Measurements from ENCODE around the gene NBPF11. TPM values are rescaled to one million over a fixed set of nuclear protein-coding genes. Genes with fewer than 3 reads are reported as not detected.
A peak's percentile ranks its signal among the peaks of the same experiment; 100 is the strongest.
"Not testable (repeated sequence)": the region's sequence is repeated elsewhere in the genome, so short reads cannot be mapped to it uniquely, and the experiment has no call there.

Gene NBPF11
- 3.0 TPM for total RNA-seq
- long read RNA-seq, partial matches to known transcripts, result 0 of 3 reads
- long read RNA-seq, other reads (novel, unspliced or antisense), result 3 of 3 reads

- intact Hi-C loops (cut with DNase I), result not testable (repeated sequence)
- DNase-seq (ENCODE audit: low spot score), result peak; percentile 91
Observed at GRCh38 chr1:148151911-148152656, at the start of gene NBPF11. TSS of gene NBPF11 (minus strand) at chr1:148152281. CDS start at chr1:148127003, 25,278 bp downstream.

- intact Hi-C loops (cut with DNase I); DNase-seq (ENCODE audit: low spot score): not testable (repeated sequence)
Observed at GRCh38 chr1:148197396-148197795, 45.3 kb upstream of the NBPF11 start.

GRCh38 chr1:148196949-148197348 is 44.9 kb upstream of the NBPF11 start:
- DNase-seq (ENCODE audit: low spot score); intact Hi-C loops (cut with DNase I): not testable (repeated sequence)

- DNase-seq (ENCODE audit: low spot score); intact Hi-C loops (cut with DNase I): not testable (repeated sequence)
Observed at GRCh38 chr1:148195115-148195514, 43.0 kb upstream of the NBPF11 start.

GRCh38 chr1:148188768-148189167 is 36.7 kb upstream of the NBPF11 start:
- intact Hi-C loops (cut with DNase I); DNase-seq (ENCODE audit: low spot score): not testable (repeated sequence)

- DNase-seq (ENCODE audit: low spot score), result not testable (repeated sequence)
Observed at GRCh38 chr1:148178682-148179081, 26.6 kb upstream of the NBPF11 start.

GRCh38 chr1:148175414-148175813 is 23.3 kb upstream of the NBPF11 start:
- DNase-seq (ENCODE audit: low spot score); intact Hi-C loops (cut with DNase I): not testable (repeated sequence)

More at GRCh38 chr1:148178682-148179081, 26.6 kb upstream of the NBPF11 start:
- intact Hi-C loops (cut with DNase I), result not testable (repeated sequence)

GRCh38 chr1:148171995-148172394 is 19.9 kb upstream of the NBPF11 start:
- intact Hi-C loops (cut with DNase I), result not testable (repeated sequence)

GRCh38 chr1:148166558-148167492 is 14.7 kb upstream of the NBPF11 start:
- intact Hi-C loops (cut with DNase I), result no loop called here
- no peak for DNase-seq (ENCODE audit: low spot score)

More at GRCh38 chr1:148171995-148172394, 19.9 kb upstream of the NBPF11 start:
- not testable (repeated sequence) for DNase-seq (ENCODE audit: low spot score)

- intact Hi-C loops (cut with DNase I), result no loop called here
- no peak for DNase-seq (ENCODE audit: low spot score)
Observed at GRCh38 chr1:148162363-148162762, 10.3 kb upstream of the NBPF11 start.

GRCh38 chr1:148161053-148161901 is 9.2 kb upstream of the NBPF11 start:
- DNase-seq (ENCODE audit: low spot score), result peak; percentile 72
- intact Hi-C loops (cut with DNase I), result no loop called here

- DNase-seq (ENCODE audit: low spot score), result peak; percentile 73
- intact Hi-C loops (cut with DNase I), result no loop called here
Observed at GRCh38 chr1:148160343-148161052, 8.4 kb upstream of the NBPF11 start.

GRCh38 chr1:148160048-148160342 is 7.9 kb upstream of the NBPF11 start:
- no peak for DNase-seq (ENCODE audit: low spot score)
- intact Hi-C loops (cut with DNase I), result no loop called here

GRCh38 chr1:148158341-148159003 is 6.4 kb upstream of the NBPF11 start:
- no peak for DNase-seq (ENCODE audit: low spot score)
- intact Hi-C loops (cut with DNase I), result no loop called here

- intact Hi-C loops (cut with DNase I); DNase-seq (ENCODE audit: low spot score): not testable (repeated sequence)
Observed at GRCh38 chr1:148157803-148158202, 5.7 kb upstream of the NBPF11 start.

- DNase-seq (ENCODE audit: low spot score); intact Hi-C loops (cut with DNase I): not testable (repeated sequence)
Observed at GRCh38 chr1:148155494-148156275, 3.6 kb upstream of the NBPF11 start.

GRCh38 chr1:148152795-148153194 is 714 bp upstream of the NBPF11 start:
- DNase-seq (ENCODE audit: low spot score); intact Hi-C loops (cut with DNase I): not testable (repeated sequence)

Data from cardiac septum (tissue), 1 donor.